NK-92 (cell line): Measurements from ENCODE around the gene STIM1.

Experiments
- DNase-seq: peaks from one replicate; lab custom pipeline; 2025; ENCODE audit not compliant: unreplicated experiment; lab: John Stamatoyannopoulos, UW

STIM1 gene

GRCh38 chr11:4061700-4062099, 206.2 kb downstream of the STIM1 start:
- no peak for DNase-seq

GRCh38 chr11:4063348-4063747, 207.9 kb downstream of the STIM1 start:
- DNase-seq = no peak

- no peak for DNase-seq
These were observed 209.0 kb downstream of the STIM1 start for GRCh38 chr11:4064278-4064955.

- DNase-seq = no peak
These were observed 209.6 kb downstream of the STIM1 start for GRCh38 chr11:4065086-4065485.

GRCh38 chr11:4065601-4066377, 210.3 kb downstream of the STIM1 start:
- no peak for DNase-seq

GRCh38 chr11:4066910-4067309, 211.4 kb downstream of the STIM1 start:
- no peak for DNase-seq

GRCh38 chr11:4068962-4069361, 213.5 kb downstream of the STIM1 start:
- DNase-seq = no peak

GRCh38 chr11:4071325-4071724, 215.9 kb downstream of the STIM1 start:
- DNase-seq = no peak

- DNase-seq = no peak
These were observed 216.4 kb downstream of the STIM1 start for GRCh38 chr11:4071914-4072313.

GRCh38 chr11:4072668-4073285, 217.3 kb downstream of the STIM1 start:
- no peak for DNase-seq

GRCh38 chr11:4074266-4074665, 218.8 kb downstream of the STIM1 start:
- DNase-seq = no peak

GRCh38 chr11:4076774-4077173, 221.3 kb downstream of the STIM1 start:
- DNase-seq = no peak

- DNase-seq = no peak
These were observed 227.7 kb downstream of the STIM1 start for GRCh38 chr11:4083198-4083597.

GRCh38 chr11:4084406-4085125, 229.1 kb downstream of the STIM1 start:
- DNase-seq = no peak

GRCh38 chr11:4085575-4085974, 230.1 kb downstream of the STIM1 start:
- no peak for DNase-seq

- no peak for DNase-seq
These were observed 231.3 kb downstream of the STIM1 start for GRCh38 chr11:4086575-4087353.

GRCh38 chr11:4087551-4087950, 232.1 kb downstream of the STIM1 start:
- DNase-seq = no peak

GRCh38 chr11:4090258-4090657, 234.8 kb downstream of the STIM1 start:
- DNase-seq = no peak

- DNase-seq = no peak
These were observed 236.6 kb downstream of the STIM1 start for GRCh38 chr11:4092026-4092425.

GRCh38 chr11:4093519-4094347, 238.3 kb downstream of the STIM1 start:
- no peak for DNase-seq
